Endometrial microvascular endothelial cells (primary cell): ENCODE results near the gene TMEM266. TPM values are rescaled to one million over a fixed set of nuclear protein-coding genes. Genes with fewer than 3 reads are reported as not detected.

Source experiments
- in situ Hi-C: cut with HindIII; loops from 2 replicates; pipeline ENCODE4 v1.10.0; 2017; ENCODE audit warnings: low sequenced_read_pairs, low pct_unique_long_range_greater_than_20kb; ENCODE audit errors: inconsistent ontology term
- total RNA-seq: library from RNA; depleted of rRNA; stranded (reverse); fragments of >200 nt; gene quantifications from one replicate; pipeline ENCODE4 v1.2.3, GENCODE V29; 2015; ENCODE audit errors: inconsistent ontology term

TMEM266 gene
- total RNA-seq, 1 donor from 2014 or later = not detected

DNA sequence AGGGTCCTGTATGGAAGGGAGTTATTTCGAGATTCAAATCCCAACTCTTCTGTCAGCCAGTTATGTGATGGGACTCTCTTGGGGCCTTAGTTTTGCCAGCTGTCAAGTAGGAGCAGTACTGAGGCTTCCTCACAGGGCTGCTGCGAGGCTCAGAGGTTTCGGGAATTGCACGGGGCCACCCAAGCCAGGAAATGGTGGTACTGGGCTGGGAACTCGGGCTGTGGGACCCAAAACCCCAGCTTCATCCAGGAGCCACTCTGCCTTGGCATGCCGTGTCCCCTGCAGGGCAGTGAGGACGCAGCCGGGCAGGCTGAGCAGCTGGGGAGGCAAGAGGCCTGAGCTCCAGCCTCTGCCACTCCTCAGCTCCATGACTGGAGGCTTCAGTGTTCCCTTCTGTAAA, 132.9 kb downstream of the TMEM266 start:
- in situ Hi-C loops = no loop called here

DNA sequence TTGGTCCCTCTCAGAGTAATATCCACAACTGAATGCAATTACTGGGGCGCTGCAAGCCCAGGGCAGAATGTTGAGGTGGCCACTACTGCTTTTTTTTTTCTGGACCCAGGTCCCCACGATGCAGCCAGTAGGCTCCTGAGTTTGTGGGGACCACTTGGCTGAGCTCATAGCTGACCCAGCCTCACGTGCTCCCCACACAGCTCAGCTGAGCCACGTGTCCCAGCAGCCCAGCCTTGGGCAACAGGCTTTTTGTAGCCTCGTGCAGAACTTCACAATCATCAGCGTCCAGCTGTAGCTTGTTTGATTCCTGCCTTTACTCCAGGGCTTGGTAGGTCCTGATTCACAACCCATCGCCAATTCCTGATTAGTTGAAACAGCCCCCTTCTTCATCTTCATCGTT, 134.1 kb downstream of the TMEM266 start:
- in situ Hi-C loops = no loop called here

DNA sequence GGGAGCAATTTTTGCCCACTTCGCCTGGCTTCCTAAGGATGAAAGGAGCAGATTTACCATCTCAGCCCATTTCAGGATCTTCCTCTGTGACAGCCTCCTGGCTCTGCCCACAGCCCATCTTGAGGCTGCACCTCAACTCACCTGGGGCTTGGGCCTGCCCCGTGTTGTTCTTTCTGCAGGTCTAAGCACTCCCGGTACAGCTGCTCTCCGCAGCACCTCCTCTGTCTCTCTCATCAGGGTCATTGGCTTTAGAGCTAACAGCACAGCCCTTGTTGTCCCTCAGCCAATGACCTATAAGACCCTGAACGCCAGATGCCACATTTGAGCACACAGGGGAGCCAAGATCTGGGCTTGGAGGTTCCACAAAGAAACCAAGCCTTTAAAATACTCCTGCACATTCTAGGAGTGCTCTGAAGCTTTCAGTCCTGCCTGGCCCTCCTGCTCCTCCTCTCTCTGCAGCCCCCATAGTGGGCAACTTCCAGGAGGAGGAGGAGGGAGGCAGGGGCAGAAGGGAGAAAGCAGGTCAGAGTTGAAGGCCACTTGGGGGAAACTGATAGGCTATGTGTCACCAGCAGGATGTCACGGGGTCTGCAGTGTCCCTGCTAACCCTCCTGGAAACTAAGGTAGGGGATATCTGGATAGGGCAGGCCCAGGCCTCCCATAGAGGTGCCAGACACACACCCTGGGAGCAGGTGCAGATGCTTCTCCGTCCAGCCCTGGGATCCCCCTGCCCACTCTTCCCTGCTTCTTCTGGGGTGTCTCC, 135.9 kb downstream of the TMEM266 start:
- in situ Hi-C loops = no loop called here

DNA sequence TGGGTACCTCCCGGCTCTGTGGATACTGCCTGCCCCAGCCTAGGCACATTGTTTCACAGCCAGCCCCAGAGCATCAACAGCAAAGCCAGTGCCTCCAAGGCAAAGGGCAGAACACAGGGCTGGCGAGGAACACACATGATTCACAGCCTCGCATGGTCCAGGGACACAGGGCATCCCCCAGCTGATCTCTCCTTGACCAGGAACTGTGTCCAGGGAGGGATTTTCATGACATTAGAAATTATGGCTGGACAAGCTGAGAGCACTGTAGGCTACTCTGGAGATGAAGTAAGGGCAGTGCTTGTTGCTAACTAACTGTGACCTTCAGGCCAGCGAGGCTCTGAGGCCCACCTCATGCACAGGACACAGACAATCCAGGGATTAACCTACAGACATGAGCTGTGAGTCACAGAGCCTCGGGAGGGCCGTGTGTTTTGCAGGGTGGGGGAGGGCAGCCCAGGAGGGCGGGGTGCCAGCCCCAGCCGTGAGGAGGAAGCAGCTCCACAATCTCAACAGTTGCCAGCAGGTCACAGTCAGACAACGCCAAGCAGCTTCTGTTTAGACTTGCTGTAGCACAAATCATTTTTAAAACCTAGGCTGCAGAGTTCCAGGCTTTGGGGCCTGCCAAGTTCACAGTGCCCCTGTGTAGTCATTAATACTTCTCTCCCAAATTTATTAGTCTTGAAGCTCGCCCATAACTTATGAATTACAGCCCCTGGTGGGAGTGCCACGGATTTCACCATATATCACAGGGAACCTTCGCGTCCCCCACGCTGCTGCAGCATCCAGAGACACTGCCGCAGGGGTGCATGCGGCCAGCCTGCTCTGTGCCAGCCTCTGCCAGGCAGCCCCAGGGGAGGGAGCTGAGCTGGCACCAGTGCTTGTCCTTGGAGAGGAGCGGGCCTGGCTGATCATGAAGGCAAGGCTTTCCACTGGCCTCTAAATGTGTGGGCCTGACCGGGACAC, 136.8 kb downstream of the TMEM266 start:
- in situ Hi-C loops = no loop called here

DNA sequence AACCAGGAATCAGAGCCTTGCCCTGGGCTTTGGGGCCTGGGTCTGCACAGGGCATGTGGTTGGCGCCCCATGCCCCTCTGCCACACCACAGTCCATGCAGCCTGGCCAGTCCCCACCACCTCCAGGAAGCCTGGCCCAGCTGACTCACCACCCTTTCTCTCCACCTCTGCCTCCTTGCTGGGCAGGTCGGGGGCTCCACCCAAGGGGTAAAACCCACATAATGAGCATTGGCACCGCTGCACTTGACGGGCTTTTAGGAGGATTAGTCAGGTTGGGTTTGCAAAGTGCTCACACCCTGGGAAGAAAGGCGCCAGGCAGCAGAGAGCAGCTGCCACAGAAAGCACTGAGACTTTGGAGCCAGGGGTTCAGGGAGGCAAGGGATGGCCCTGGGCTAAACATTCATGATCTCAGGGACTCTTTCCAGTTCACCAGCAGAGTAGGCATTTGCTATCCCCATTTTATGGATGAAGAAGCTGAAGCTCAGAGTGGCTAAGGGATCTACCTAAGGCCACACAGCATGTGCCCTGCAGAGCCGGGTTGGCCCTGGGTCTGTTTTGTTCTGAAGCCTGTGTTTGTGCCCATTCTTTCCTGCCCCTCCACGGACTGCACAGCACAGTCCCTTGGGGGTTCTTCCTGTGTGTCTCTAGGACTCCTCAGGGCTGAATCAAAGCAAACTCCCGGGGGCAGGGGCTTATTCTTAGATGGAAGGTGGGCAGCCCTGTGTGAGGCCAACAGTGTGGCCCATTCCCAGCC, 138.1 kb downstream of the TMEM266 start:
- in situ Hi-C loops = no loop called here

DNA sequence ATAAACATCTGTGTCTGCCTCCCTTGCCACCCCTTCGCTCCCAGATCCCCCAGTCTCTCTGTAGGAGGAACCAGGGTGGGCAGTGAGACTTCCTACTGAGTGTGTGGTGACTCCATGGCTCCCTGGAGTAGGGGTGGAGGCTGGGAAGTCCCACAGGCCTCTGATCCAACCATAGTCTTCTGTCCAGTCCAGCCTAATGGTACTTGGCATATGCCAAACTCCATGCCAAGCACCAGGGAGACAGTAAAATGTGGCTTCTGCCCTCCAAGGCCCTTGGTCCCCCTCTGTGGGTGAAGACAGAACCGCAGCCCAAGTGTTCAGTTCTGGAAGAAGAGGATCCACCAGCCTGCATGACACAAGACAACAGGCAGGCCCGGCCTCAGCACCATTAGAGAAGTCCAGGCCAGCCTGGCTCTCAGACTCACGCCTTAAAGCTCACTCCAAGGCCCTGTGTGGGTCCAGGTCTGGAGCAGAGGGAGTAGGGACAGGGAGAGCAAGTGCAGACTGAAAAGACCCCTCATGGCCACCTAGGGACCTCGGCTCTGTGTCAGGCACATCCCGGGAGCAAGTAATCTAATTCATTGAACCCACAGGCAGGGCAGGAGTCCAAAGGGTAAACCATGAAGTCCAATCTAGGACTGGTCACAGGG, 138.8 kb downstream of the TMEM266 start:
- in situ Hi-C loops = no loop called here

DNA sequence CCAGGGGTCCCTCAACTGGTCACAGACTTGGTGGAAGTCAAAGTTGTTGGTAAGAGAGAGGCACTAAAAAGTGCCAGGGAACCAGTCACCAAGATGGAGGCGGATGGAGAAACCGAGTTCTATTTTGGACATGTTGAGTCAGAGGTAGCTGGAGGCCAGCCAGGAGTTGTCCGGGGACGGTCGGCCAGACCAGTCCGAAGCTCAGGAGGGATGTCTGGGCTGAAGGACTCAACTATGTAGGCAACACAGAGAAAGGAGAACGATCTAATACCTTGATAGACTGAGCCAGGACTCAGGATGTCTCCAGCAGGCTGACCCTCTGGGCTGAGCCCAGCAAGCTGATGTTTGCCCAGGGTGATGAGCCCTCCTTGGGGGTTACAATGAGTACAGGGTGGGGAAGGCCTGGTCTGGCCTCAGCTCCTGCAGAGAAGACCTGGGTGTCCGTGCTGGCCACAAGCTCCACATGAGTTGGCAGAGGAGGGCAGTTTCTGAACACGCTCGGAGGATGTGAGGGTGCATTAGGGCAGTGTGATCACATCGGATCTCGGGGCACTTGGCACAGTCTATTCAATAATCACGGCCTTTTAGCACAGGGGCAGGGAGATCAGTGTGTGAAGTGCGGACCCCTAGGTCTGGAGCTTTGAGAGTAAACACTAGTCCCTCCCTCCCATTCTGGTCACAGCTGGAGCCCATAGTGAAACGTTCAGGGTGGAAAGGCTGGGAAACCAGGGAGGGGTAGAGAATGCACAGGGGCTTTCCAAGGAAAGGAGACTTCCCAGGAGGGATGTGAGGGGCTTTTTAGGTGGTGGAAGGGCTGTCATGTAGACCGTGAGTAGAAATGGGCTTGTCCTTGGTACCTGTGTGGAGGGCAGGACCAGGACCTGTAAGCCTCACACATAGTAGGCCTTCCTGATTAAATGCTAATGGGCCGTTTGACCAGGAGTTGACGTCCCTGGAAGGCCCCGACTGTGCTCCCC, 139.6 kb downstream of the TMEM266 start:
- in situ Hi-C loops = no loop called here

DNA sequence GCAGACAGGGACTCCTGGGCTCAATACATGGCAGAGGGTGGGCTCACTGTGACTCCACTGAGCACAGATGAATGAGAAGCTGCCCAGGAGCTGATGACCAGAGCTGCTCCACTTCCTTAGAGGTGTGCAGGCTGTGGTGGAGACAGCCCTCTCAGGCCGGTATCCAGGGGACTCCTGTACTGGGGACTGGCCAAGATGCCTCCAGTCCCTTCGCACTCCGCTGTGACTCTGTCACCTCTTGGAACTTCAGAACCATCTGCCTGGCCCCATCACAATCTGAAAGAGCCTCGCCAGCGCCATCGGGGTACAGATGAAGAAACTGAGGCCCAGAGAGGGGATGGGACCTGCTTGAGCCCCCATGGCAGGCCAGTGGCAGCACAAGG, 140.3 kb downstream of the TMEM266 start:
- in situ Hi-C loops = no loop called here

DNA sequence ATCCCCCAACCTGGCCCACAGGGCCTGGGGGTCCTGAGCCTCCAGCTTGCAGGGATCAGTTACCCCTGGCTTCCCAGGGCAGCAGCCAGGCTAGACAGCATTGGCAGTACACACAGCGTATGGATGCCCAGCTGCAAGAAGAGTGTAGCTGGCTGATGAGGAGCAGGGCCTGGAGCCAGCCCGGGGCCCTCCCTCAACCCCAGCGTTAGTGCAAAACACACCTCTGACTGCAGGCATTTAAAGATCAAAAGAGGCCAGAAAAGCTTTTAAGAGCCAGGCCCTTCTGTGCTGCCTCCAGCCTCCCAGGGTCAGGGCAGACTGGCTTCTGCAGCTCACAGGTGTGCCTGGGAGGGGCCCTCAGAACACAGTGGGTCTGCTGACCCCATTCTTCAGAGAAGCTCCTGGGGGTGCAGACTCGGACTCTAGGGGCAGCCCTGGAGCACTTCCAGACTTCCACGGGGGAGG, 140.9 kb downstream of the TMEM266 start:
- in situ Hi-C loops = no loop called here

DNA sequence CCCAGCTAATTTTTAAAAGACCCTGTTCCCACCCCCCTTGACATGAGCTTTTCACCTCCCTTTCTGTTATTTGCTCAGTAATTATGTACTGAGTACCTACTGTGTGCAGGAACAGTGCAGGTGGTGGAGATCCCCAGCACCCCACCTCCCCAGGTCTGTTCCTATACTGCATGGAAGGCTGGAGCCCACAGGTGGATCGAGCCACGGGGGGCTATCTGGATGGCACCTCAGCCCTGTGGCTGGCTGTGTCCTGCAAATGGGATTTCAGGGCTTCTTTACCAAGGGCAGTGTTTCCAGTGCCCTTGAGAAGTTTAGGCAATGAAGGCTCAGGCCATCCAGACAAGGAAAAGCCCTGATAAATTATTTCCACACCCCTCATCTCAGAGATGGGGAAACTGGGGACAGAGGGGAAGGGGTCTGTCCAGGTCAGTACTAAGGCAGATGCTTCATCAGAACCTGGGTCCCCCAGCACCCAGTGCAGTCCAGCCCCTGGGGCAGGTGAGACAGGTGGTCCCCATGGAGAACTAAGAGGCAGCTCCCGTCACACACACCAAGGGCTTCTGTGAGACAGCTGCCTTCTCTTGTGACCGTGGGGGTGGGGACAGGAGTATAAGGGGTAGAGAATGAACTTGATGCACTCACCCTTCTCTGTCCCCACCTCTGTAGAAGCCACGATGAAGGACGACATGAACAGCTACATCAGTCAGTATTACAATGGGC, 141.9 kb downstream of the TMEM266 start:
- in situ Hi-C loops = no loop called here

DNA sequence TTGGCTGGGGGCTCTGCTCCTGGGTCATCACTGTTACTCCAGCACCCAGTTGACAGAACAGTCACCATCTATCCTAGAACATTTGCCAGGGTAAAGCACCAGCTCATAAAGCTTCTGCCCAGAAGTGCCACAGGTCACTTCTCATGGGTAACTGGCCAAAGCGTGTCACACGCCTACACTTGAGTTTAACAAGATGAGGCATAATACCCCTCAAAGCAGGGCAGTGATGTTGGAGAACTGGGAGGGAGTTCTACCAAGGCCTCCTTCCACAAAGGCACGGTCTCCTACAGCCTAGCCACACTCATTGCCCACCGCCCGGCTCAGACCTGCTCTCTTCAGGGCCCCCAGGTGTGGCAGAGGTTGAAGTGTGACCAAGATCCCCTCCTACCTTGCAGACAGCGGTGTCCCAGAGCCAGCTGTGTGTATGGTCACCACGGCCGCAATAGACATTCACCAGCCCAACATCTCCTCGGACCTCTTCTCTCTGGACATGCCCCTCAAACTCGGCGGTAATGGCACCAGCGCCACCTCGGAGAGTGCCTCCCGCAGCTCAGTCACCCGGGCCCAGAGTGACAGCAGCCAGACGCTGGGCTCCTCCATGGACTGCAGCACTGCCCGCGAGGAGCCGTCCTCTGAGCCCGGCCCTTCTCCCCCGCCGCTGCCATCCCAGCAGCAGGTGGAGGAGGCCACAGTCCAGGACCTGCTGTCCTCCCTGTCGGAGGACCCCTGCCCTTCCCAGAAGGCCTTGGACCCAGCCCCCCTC, 143.7 kb downstream of the TMEM266 start:
- in situ Hi-C loops = no loop called here

DNA sequence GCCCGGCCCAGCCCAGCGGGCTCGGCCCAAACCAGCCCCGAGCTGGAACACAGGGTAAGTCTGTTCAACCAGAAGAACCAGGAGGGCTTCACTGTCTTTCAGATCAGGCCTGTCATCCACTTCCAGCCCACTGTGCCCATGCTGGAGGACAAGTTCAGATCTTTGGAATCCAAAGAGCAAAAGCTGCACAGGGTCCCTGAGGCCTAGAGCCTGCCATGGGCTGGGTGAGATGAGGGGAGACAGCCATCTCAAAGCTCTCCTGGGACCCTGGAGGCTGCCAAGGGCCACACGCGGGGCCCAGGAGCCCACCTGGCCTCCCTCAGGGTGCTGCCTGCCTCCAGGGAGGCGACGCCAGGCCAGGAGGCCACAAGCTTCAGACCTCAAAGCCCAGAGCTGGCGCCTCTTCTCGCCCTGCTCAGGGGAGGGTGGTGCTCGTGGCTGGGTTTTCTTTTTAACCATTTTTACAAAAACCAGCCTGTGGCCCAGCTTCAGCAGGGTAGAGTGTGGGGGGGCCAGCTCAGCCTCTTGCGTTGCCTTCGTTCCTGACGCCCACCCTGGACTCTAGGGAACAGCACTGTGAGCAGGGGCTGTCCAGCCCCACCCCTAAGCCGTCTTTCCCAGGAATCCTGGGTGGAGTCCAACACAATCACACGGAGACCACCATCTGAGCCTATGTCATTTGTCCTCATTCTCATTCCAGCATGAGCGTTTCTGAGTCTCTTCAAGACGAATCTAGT, 144.5 kb downstream of the TMEM266 start:
- in situ Hi-C loops = no loop called here

DNA sequence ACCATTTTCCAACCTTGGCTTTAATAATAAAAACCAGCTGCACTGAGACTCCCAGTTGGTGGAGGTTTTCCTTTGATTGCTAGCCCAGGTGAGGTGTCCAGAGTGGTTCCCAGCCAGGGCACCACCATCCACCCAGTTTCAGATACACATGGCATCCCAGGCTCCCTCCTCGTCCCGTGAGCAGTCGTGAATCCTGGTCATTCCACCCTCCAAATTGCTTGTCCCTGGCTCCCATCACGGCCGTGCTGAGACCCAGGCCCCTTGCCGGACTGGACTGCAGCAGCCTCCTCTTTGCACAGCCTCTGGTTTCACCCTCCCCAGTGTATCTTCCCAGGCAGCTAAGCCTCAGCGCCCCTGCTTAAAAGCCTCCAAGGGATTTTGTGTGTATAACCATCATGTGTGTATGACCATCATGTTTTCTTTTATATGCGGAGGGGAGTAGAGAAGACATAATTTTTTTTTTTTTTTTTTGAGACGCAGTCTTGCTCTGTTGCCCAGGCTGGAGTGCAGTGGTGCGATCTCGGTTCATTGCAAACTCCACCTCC, 145.2 kb downstream of the TMEM266 start:
- in situ Hi-C loops = no loop called here

DNA sequence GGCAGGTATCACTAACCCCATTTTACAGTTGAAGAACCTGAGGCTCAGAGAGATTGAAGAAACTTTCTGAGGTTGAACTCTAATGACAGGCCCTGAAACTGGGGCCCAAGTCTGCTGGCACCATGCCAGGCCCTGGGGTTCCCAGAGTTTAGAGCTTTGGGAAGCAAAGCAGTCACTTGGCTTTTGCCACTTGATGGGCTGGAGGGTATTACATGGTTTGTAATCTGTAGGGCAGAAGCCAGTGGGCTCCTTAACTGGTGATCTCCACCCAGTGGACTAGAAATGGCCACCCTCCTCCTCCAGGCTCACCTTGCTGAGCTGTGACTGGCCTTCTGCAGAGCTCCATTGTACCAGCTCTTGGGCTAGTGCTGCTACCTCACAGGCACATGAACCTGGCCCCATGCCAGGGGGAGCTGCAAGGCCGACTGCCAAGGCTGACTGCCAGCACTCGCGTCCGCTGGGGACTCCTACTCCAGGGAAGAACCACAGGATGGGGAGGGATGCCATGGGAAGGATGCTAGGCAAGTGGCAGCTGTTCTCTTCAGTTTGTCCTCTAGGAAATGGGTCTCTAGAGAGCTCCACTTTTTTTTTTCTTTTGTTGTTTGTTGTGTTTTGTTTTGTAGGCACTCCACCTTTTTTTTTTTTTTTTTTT, 146.7 kb downstream of the TMEM266 start:
- in situ Hi-C loops = no loop called here
